Hepatocyte (in vitro differentiated cells): ENCODE data around the gene NHSL2. TPM values are rescaled to one million over a fixed set of nuclear protein-coding genes. Genes with fewer than 3 reads are reported as not detected.
"Not testable (repeated sequence)": the region's sequence is repeated elsewhere in the genome, so short reads cannot be mapped to it uniquely, and the experiment has no call there.

Source experiments
- DNase-seq: peaks from one replicate; pipeline ENCODE4 v3.0.0-alpha.2; 2016; ENCODE audit warnings: low spot score
- H2AFZ ChIP-seq: fragments of 200-600 bp; sonication (generic); 2 replicates; pipeline ENCODE4 v1.6.0; 2016; ENCODE audit warnings: antibody characterized with exemption, mild to moderate bottlenecking
- H3K27ac ChIP-seq: fragments of 200-600 bp; sonication (generic); 2 replicates; pipeline ENCODE4 v1.5.1; 2016; ENCODE audit warnings: mild to moderate bottlenecking
- H3K27me3 ChIP-seq: fragments of 200-600 bp; sonication (generic); 2 replicates; pipeline ENCODE4 v1.6.1; 2016
- H3K36me3 ChIP-seq: fragments of 200-600 bp; sonication (generic); replicated peaks from 2 replicates; pipeline ENCODE4 v1.5.1; 2016; ENCODE audit warnings: low read depth; ENCODE audit not compliant: insufficient read depth
- H3K4me1 ChIP-seq: fragments of 200-600 bp; sonication (generic); 2 replicates; pipeline ENCODE4 v1.5.1; 2016; ENCODE audit warnings: mild to moderate bottlenecking, moderate library complexity; ENCODE audit not compliant: insufficient read depth
- H3K4me2 ChIP-seq: fragments of 200-600 bp; sonication (generic); 2 replicates; pipeline ENCODE4 v1.6.0; 2016
- H3K4me3 ChIP-seq: fragments of 200-600 bp; sonication (generic); 2 replicates; pipeline ENCODE4 v1.5.1; 2016; ENCODE audit warnings: mild to moderate bottlenecking
- H3K79me2 ChIP-seq: fragments of 200-600 bp; sonication (generic); 2 replicates; pipeline ENCODE4 v1.6.0; 2017; ENCODE audit warnings: mild to moderate bottlenecking
- H3K9me2 ChIP-seq: fragments of 200-600 bp; sonication (generic); replicated peaks from 2 replicates; pipeline ENCODE4 v1.6.0; 2017; ENCODE audit warnings: mild to moderate bottlenecking; ENCODE audit not compliant: insufficient read depth
- H3K9me3 ChIP-seq: fragments of 200-600 bp; sonication (generic); 2 replicates; pipeline ENCODE4 v1.5.1; 2016; ENCODE audit warnings: low read depth, mild to moderate bottlenecking
- H4K20me1 ChIP-seq: fragments of 200-600 bp; sonication (generic); 2 replicates; pipeline ENCODE4 v1.6.0; 2016; ENCODE audit warnings: mild to moderate bottlenecking; ENCODE audit not compliant: insufficient read depth, poor library complexity, severe bottlenecking
- EZH2 ChIP-seq: fragments of 200-600 bp; sonication (generic); IDR thresholded peaks from 2 replicates; pipeline ENCODE4 v1.6.1; 2016; ENCODE audit warnings: antibody characterized with exemption, mild to moderate bottlenecking, borderline replicate concordance
- EZH2phosphoT487 ChIP-seq: fragments of 200-600 bp; sonication (generic); IDR thresholded peaks from one replicate; pipeline ENCODE4 v1.6.1; 2018; ENCODE audit warnings: antibody characterized with exemption, mild to moderate bottlenecking, low read depth, moderate library complexity; ENCODE audit not compliant: unreplicated experiment, severe bottlenecking
- WGBS: methylation state at CpG from one replicate; pipeline ENCODE4 v1.1.6; 2016; ENCODE audit warnings: low lambda C conversion rate; ENCODE audit errors: missing lambda C conversion rate; 5-methylcytosine and 5-hydroxymethylcytosine counted together
- polyA plus RNA-seq: library from polyadenylated mRNA; unstranded; fragments of >200 nt; fragmentation: Nextera tagmentation; extraction: Ambion mirVana; gene quantifications from 2 replicates; pipeline ENCODE4 v1.2.1, GENCODE V29; 2016
- total RNA-seq: library from RNA; depleted of rRNA; stranded (reverse); fragments of >200 nt; gene quantifications from 2 replicates; pipeline ENCODE4 v1.2.3, GENCODE V29; 2014
- TF ChIP-seq, protein P1 (sequence below): fragments of 200-600 bp; sonication (generic); IDR thresholded peaks from 2 replicates; pipeline ENCODE4 v1.5.1; 2016; ENCODE audit warnings: antibody characterized with exemption, mild to moderate bottlenecking; ENCODE audit not compliant: poor library complexity

NHSL2 gene
- total RNA-seq, result 1.3 and 2.3 TPM in 2 replicates
- polyA plus RNA-seq, result 3.2 and 5.0 TPM in 2 replicates

DNA sequence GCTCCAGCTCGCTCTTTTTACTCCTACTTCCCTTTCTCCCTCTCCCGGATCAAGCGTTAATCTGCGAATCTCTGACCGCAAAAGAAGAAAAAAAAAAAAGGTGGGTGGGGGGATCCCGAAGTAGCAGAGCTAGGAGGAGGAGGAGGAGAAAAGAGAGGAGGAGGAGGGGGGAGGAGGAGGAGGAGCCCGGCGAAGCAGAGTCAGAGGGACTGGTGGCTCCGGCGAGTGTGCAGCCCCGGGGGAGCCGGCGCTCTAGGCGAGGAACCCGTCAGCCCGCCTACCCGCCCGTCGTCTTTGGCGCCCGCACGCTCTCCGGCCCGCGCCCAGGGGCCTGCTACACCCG is at the start of gene NHSL2:
Gene NHSL2 (plus strand): TSS at position 203 of the 343 bp plus-strand sequence.
- DNase-seq, result no peak
- Histone ChIP-seq H3K27ac (no peak within 1 kb of the TSS), H4K20me1 (no peaks in the 10 kb centered on the region), H3K79me2 (no peaks in the 10 kb centered on the region), H3K9me3 (no peaks in the 10 kb centered on the region), H3K9me2 (no peaks in the 10 kb centered on the region), H3K4me3 (peak within 1 kb of the TSS; percentile 16), H3K4me1 (no peaks in the 10 kb centered on the region), H2AFZ (peak within 1 kb of the TSS; percentile 66), H3K4me2 (peak within 1 kb of the TSS; percentile 86), H3K27me3 (peaks cover 9% of the 10 kb centered on the region), H3K36me3 (no peaks in the 10 kb centered on the region)
- TF ChIP-seq EZH2phosphoT487, result no peak
- TF ChIP-seq, protein P1, sequence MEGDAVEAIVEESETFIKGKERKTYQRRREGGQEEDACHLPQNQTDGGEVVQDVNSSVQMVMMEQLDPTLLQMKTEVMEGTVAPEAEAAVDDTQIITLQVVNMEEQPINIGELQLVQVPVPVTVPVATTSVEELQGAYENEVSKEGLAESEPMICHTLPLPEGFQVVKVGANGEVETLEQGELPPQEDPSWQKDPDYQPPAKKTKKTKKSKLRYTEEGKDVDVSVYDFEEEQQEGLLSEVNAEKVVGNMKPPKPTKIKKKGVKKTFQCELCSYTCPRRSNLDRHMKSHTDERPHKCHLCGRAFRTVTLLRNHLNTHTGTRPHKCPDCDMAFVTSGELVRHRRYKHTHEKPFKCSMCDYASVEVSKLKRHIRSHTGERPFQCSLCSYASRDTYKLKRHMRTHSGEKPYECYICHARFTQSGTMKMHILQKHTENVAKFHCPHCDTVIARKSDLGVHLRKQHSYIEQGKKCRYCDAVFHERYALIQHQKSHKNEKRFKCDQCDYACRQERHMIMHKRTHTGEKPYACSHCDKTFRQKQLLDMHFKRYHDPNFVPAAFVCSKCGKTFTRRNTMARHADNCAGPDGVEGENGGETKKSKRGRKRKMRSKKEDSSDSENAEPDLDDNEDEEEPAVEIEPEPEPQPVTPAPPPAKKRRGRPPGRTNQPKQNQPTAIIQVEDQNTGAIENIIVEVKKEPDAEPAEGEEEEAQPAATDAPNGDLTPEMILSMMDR, result no peak
- TF ChIP-seq EZH2, result no peak
- WGBS, result 27% methylated on average over 5 of the region's 26 CpGs

DNA sequence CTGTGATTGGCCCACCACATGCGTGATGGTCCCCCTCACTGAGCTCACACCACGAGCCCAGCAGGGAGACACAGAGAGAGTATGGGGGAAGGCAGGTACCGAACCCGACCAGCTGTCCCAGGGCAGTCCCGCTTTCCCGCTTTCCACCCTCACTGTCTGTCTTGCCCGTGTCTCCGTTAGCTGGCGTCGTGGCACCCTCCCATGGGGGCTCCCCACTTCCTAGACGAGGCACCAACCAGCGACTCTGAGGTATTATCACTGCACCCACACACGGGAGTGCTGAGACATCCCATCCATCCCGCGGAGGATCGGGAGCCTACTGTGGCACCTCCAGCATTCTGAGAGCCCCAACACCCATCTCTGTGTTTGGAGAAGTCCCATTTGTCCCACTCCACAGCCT is 43.0 kb upstream of the NHSL2 start:
- Histone ChIP-seq H3K4me3 (no peak overlapping the region), H3K9me3 (no peaks in the 10 kb centered on the region), H3K36me3 (no peaks in the 10 kb centered on the region), H3K4me1 (no peaks in the 10 kb centered on the region), H3K9me2 (no peaks in the 10 kb centered on the region), H3K27me3 (no peaks in the 10 kb centered on the region), H3K27ac (no peak overlapping the region), H4K20me1 (no peaks in the 10 kb centered on the region), H2AFZ (no peak overlapping the region), H3K79me2 (no peaks in the 10 kb centered on the region), H3K4me2 (no peak overlapping the region)
- no peak for DNase-seq
- WGBS, result 88% methylated on average over 7 of the region's 16 CpGs
- TF ChIP-seq, protein P1, result no peak
- no peak for TF ChIP-seq EZH2
- TF ChIP-seq EZH2phosphoT487, result no peak

DNA sequence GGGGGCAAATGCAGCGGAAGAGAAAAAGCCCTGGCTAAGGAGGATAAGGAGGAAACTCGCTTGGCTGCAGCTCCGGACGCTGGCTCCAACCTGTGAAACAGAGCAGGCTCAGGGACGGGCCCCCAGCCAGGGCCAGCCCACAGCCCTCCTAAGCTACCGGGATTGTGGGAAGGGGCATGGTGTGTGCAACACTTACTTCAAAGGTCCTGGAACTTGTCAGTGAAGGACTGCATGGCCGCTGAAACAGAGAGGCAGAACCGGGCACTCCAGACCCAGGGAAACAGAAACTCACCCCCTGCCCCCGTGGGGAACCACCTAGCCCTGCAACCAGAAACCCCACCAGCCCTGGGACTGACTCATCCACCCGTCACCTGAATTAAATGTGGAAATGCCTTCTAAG is 41.1 kb upstream of the NHSL2 start:
- not testable (repeated sequence) for H2AFZ ChIP-seq

DNA sequence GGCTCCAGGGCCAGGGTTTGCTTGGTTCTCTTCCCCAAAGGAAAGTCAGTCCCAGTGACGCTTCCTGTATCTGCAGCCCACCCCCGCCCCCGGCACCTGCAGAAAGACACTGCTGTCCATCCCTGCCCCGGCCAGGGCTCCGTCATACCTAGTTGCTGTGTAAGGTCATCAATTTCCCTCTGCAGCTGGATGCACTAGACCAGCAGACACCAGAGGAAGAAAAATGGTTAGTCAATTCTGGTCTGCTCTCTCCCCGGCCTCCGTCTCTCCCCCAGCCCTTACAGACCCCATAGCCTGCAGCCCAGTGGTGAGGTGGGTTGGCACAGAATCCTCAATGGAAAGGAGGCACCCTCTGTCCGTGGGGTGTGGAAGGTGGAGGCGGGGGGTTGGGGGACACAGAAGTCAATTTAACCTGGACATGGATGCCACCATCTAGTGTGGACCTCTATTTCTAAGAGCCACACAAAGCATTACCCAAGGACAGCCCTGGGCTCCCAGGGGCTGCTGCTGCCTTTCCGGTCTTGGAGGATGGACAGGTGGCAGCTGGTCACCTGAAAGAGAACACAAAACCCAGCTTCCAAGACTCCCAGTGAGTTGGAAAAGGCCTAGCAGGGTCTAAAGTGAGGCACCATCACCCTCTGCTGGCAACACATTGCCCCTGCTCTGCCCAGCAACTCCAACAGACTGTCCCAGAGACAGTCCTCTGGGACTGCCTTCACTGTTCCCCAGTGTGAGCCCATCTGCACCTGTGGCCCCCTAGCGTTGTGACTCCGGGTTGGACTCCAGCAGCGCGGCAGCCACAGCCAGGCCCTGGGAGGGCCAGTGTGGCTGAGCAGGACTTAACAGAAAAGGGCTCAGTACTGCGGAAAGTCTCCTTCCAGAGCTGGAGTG is 40.2 kb upstream of the NHSL2 start:
- Histone ChIP-seq H3K36me3 (no peaks in the 10 kb centered on the region), H3K9me3 (no peaks in the 10 kb centered on the region), H3K4me3 (no peak overlapping the region), H3K9me2 (no peaks in the 10 kb centered on the region), H3K79me2 (no peaks in the 10 kb centered on the region), H3K27me3 (no peaks in the 10 kb centered on the region), H3K27ac (no peak overlapping the region), H3K4me2 (no peak overlapping the region), H2AFZ (no peak overlapping the region), H4K20me1 (no peaks in the 10 kb centered on the region), H3K4me1 (no peaks in the 10 kb centered on the region)
- 75% methylated on average over 15 of the region's 15 CpGs for WGBS
- peak; percentile 10 for DNase-seq
- TF ChIP-seq, protein P1, result peak; percentile 24
- TF ChIP-seq EZH2phosphoT487 (no peak), EZH2 (no peak)

More for the DNA sequence above, 41.1 kb upstream of the NHSL2 start:
- 56% methylated on average over 7 of the region's 10 CpGs for whole genome bisulfite sequencing
- H4K20me1 ChIP-seq, H3K9me3 ChIP-seq, H3K79me2 ChIP-seq, H3K9me2 ChIP-seq, H3K27ac ChIP-seq, H3K27me3 ChIP-seq, H3K4me1 ChIP-seq, H3K4me2 ChIP-seq, DNase-seq, H3K36me3 ChIP-seq, H3K4me3 ChIP-seq: not testable (repeated sequence)
